Common myeloid progenitor, CD34-positive (primary cell): ENCODE results near the gene ITIH3.

Experiments used
- CTCF ChIA-PET: fragments of 350-600 bp; sonication (Branson Sonifier 250); formaldehyde crosslinking; loops from one replicate; lab custom pipeline; 2021; ENCODE audit warnings: antibody characterized with exemption; lab: Charles Lee
- POLR2A ChIA-PET: fragments of 350-600 bp; sonication (Branson Sonifier 250); formaldehyde crosslinking; loops from one replicate; lab custom pipeline; 2021; ENCODE audit warnings: antibody characterized with exemption; lab: Charles Lee
- DNase-seq, 3 donors: peaks; one replicate each; pipeline versions ENCODE4 v3.0.0 to v3.0.0-alpha.2; 2013
- H3K27ac ChIP-seq, 2 experiments: 1 replicate in 1 of 2; 2 replicates in 1 of 2; pipeline ENCODE4 v1.7.0; 2013; ENCODE audit warnings: inconsistent platforms in 2 of 2, low read length in 2 of 2, mild to moderate bottlenecking in 2 of 2, low read depth in 1 of 2, moderate library complexity in 1 of 2; ENCODE audit not compliant: severe bottlenecking in 2 of 2, insufficient read depth in 1 of 2, poor library complexity in 1 of 2
- H3K27me3 ChIP-seq, 5 experiments: replicated peaks in 2 of 5; 1 replicate in 3 of 5; 2 replicates in 2 of 5; pipeline versions ENCODE4 v1.6.1 to v1.7.0; 2013; ENCODE audit warnings: low read length in 4 of 5, mild to moderate bottlenecking in 2 of 5, moderate library complexity in 2 of 5, inconsistent platforms in 1 of 5; ENCODE audit not compliant: insufficient read depth in 5 of 5, control insufficient read depth in 4 of 5
- H3K36me3 ChIP-seq, 4 experiments: 1 replicate in 2 of 4; 2 replicates in 2 of 4; pipeline versions ENCODE4 v1.6.1 to v1.7.0; 2013; ENCODE audit warnings: low read length in 3 of 4, control low read depth in 1 of 4, mild to moderate bottlenecking in 1 of 4; ENCODE audit not compliant: control insufficient read depth in 4 of 4, insufficient read depth in 4 of 4
- H3K4me1 ChIP-seq, 4 experiments: 1 replicate in 3 of 4; 2 replicates in 1 of 4; pipeline versions ENCODE4 v1.6.1 to v1.7.1; 2013; ENCODE audit warnings: low read length in 3 of 4, mild to moderate bottlenecking in 3 of 4, control low read depth in 1 of 4, inconsistent platforms in 1 of 4, moderate library complexity in 1 of 4; ENCODE audit not compliant: control insufficient read depth in 4 of 4, insufficient read depth in 4 of 4; ENCODE audit errors: control extremely low read depth in 1 of 4
- H3K4me3 ChIP-seq, 7 experiments: 1 replicate in 4 of 7; 2 replicates in 3 of 7; pipeline versions ENCODE4 v1.5.1 to v1.7.0; 2013; ENCODE audit warnings: mild to moderate bottlenecking in 7 of 7, low read length in 6 of 7, moderate library complexity in 6 of 7, inconsistent platforms in 2 of 7, low read depth in 2 of 7, control low read depth in 1 of 7; ENCODE audit not compliant: insufficient read depth in 4 of 7, control insufficient read depth in 1 of 7; ENCODE audit errors: extremely low read depth in 1 of 7
- H3K9me3 ChIP-seq, 5 experiments: 1 replicate in 4 of 5; 2 replicates in 1 of 5; pipeline versions ENCODE4 v1.6.1 to v1.7.1; 2013; ENCODE audit warnings: low read length in 4 of 5, mild to moderate bottlenecking in 2 of 5, inconsistent platforms in 1 of 5, low read depth in 1 of 5, moderate library complexity in 1 of 5; ENCODE audit not compliant: control insufficient read depth in 4 of 5, insufficient read depth in 2 of 5; ENCODE audit errors: control extremely low read depth in 1 of 5
- WGBS: methylation state at CpG from one replicate; pipeline ENCODE4 v1.1.5; 2013; ENCODE audit not compliant: insufficient coverage; 5-methylcytosine and 5-hydroxymethylcytosine counted together

ITIH3 gene

GRCh38 chr3:52796411-52796810 is 1.8 kb downstream of the ITIH3 start:
- H3K36me3 ChIP-seq: no peaks in the 10 kb centered on the region
- H3K27ac ChIP-seq: no peak overlapping the region
- no peaks in the 10 kb centered on the region for H3K4me1 ChIP-seq
- WGBS: 100% methylated on average over 7 of the region's 9 CpGs
- POLR2A ChIA-PET: no interaction called here
- no peaks in the 10 kb centered on the region for H3K27me3 ChIP-seq
- DNase-seq: no peak
- H3K4me3 ChIP-seq: no peak overlapping the region
- H3K9me3 ChIP-seq: no peaks in the 10 kb centered on the region
- CTCF ChIA-PET: interaction anchor here (1.1 kb wide), 1 partner anchor 9 kb away, joined by 3 read pairs; no protein-coding TSS in a partner anchor

- no peaks in the 10 kb centered on the region for H3K9me3 ChIP-seq
- H3K4me1 ChIP-seq: no peaks in the 10 kb centered on the region
- no peak overlapping the region for H3K27ac ChIP-seq
- no peak for DNase-seq
- no peaks in the 10 kb centered on the region for H3K27me3 ChIP-seq
- 100% methylated on average over 8 of the region's 10 CpGs for WGBS
- ChIA-PET POLR2A (no interaction called here), CTCF (interaction anchor here (0.9 to 2.6 kb wide), 6 partner anchors 9 to 129 kb away, joined by 3 to 16 read pairs (median 4); no protein-coding TSS in a partner anchor)
- no peaks in the 10 kb centered on the region for H3K36me3 ChIP-seq
- no peak overlapping the region for H3K4me3 ChIP-seq
These were observed 3.9 kb downstream of the ITIH3 start for GRCh38 chr3:52798376-52798977.

DNA sequence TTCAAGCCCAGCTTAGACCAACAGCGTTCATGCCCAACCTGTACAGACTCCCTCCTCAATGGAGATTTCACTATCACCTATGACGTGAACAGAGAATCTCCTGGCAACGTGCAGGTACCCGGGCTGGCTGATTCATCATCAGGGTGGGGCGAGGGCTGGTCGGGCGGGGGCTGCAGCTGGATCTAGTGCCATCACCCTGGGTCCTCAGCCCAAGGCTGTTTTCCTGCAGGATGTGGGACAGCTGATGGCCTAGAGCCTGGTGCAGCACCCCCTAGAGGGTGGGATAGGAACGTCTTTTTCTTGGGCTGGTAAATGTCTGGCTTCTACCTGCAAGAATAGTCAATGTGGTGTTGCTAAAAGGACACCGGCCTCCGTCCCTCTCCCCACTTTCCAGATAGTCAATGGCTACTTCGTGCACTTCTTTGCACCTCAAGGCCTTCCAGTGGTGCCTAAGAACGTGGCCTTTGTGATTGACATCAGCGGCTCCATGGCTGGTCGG is 4.4 kb downstream of the ITIH3 start:
- H3K4me3 ChIP-seq: no peak overlapping the region
- ChIA-PET CTCF (interaction anchor here (0.8 to 2.6 kb wide), 8 partner anchors 8 to 128 kb away, joined by 3 to 16 read pairs (median 4); no protein-coding TSS in a partner anchor), POLR2A (no interaction called here)
- H3K27ac ChIP-seq: no peak overlapping the region
- WGBS: 77% methylated on average over 11 of the region's 14 CpGs
- no peaks in the 10 kb centered on the region for H3K36me3 ChIP-seq
- DNase-seq: peak in 1 of 3 donors; percentile 25
- H3K9me3 ChIP-seq: no peaks in the 10 kb centered on the region
- H3K27me3 ChIP-seq: no peaks in the 10 kb centered on the region
- no peaks in the 10 kb centered on the region for H3K4me1 ChIP-seq

GRCh38 chr3:52800079-52800478 is 5.5 kb downstream of the ITIH3 start:
- H3K36me3 ChIP-seq: no peaks in the 10 kb centered on the region
- H3K27me3 ChIP-seq: no peaks in the 10 kb centered on the region
- ChIA-PET POLR2A (no interaction called here), CTCF (interaction anchor here (0.8 to 2.6 kb wide), 6 partner anchors 9 to 198 kb away, joined by 3 to 16 read pairs (median 4); no protein-coding TSS in a partner anchor)
- no peak overlapping the region for H3K4me3 ChIP-seq
- no peaks in the 10 kb centered on the region for H3K9me3 ChIP-seq
- DNase-seq: no peak
- 100% methylated on average over 6 of the region's 7 CpGs for WGBS
- H3K27ac ChIP-seq: no peak overlapping the region
- no peaks in the 10 kb centered on the region for H3K4me1 ChIP-seq

GRCh38 chr3:52801839-52802238 is 7.2 kb downstream of the ITIH3 start:
- ChIA-PET CTCF (interaction anchor here (1.3 to 1.4 kb wide), 2 partner anchors 20 to 21 kb away, joined by 4 read pairs; no protein-coding TSS in a partner anchor), POLR2A (no interaction called here)
- Histone ChIP-seq H3K27me3 (no peaks in the 10 kb centered on the region), H3K9me3 (no peaks in the 10 kb centered on the region), H3K4me1 (no peaks in the 10 kb centered on the region), H3K4me3 (no peak overlapping the region), H3K36me3 (no peaks in the 10 kb centered on the region), H3K27ac (no peak overlapping the region)
- WGBS: 97% methylated on average over 5 of the region's 5 CpGs
- no peak for DNase-seq

GRCh38 chr3:52805270-52806039 is 10.9 kb downstream of the ITIH3 start:
- no peaks in the 10 kb centered on the region for H3K9me3 ChIP-seq
- H3K4me3 ChIP-seq: no peak overlapping the region
- WGBS: 90% methylated on average over 10 of the region's 19 CpGs
- peaks cover 0 to 13% (median 10%) of the 10 kb centered on the region in 4 experiments for H3K4me1 ChIP-seq
- H3K36me3 ChIP-seq: no peaks in the 10 kb centered on the region
- POLR2A ChIA-PET: no interaction called here
- H3K27ac ChIP-seq: no peak overlapping the region
- no peaks in the 10 kb centered on the region for H3K27me3 ChIP-seq
- CTCF ChIA-PET: no interaction called here
- no peak for DNase-seq

DNA sequence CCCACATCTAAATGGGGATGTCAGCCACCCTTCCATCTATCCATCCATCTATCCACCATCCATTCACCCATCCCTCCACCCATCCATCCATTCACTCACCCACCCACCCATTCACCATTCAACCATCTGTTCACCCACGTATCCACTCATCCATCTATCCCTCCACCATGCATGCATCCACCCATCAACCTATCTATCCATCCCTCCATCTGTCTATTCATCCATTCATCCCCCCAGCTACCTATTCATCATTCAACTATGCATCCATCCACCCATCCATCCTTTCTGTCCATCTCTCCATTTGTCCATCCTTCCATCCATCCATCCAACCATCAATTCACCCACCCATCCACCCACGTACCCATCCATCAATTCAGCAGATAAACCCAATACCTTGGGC is 14.6 kb downstream of the ITIH3 start:
- Histone ChIP-seq H3K4me3 (no peak overlapping the region), H3K36me3 (no peaks in the 10 kb centered on the region), H3K4me1 (peaks cover 0 to 13% (median 10%) of the 10 kb centered on the region in 4 experiments)

More for the DNA sequence above, 14.6 kb downstream of the ITIH3 start:
- WGBS: 86% methylated on average over 1 of the region's 2 CpGs
- POLR2A ChIA-PET: no interaction called here
- CTCF ChIA-PET: interaction anchor here (1.0 to 1.7 kb wide), 5 partner anchors 8 to 35 kb away, joined by 3 to 5 read pairs (median 3); no protein-coding TSS in a partner anchor
- DNase-seq: no peak
- H3K9me3 ChIP-seq: no peaks in the 10 kb centered on the region
- peak overlapping the region in 1 of 2 experiments; percentile 6 for H3K27ac ChIP-seq
- no peaks in the 10 kb centered on the region for H3K27me3 ChIP-seq
